Trophoblast cell (in vitro differentiated cells and primary cell): ENCODE measurements around the gene SH2D3A.

Source experiments
- DNase-seq, 2 donors: peaks; one replicate each; pipeline ENCODE4 v3.0.0-alpha.2; 2016
- H2AFZ ChIP-seq: 2 replicates; pipeline ENCODE4 v1.6.1; 2013; ENCODE audit warnings: low read length, moderate library complexity, mild to moderate bottlenecking; ENCODE audit not compliant: insufficient read depth, poor library complexity
- H2AK5ac ChIP-seq: 2 replicates; pipeline ENCODE4 v1.6.1; 2013; ENCODE audit warnings: mild to moderate bottlenecking, low read length
- H2BK120ac ChIP-seq: 2 replicates; pipeline ENCODE4 v1.6.1; 2013; ENCODE audit warnings: low read length, mild to moderate bottlenecking, moderate library complexity; ENCODE audit not compliant: insufficient read depth, poor library complexity
- H2BK12ac ChIP-seq: 2 replicates; pipeline ENCODE4 v1.6.1; 2013; ENCODE audit warnings: mild to moderate bottlenecking, low read length, moderate library complexity
- H2BK5ac ChIP-seq: 2 replicates; pipeline ENCODE4 v1.6.1; 2013; ENCODE audit warnings: low read length, low read depth, moderate library complexity, mild to moderate bottlenecking; ENCODE audit not compliant: poor library complexity
- H3K14ac ChIP-seq: 2 replicates; pipeline ENCODE4 v1.6.1; 2013; ENCODE audit warnings: mild to moderate bottlenecking, low read length
- H3K18ac ChIP-seq: 2 replicates; pipeline ENCODE4 v1.6.1; 2013; ENCODE audit warnings: mild to moderate bottlenecking, low read length
- H3K23ac ChIP-seq: 2 replicates; pipeline ENCODE4 v1.6.1; 2013; ENCODE audit warnings: low read length
- H3K27ac ChIP-seq: 2 replicates; pipeline ENCODE4 v1.5.1; 2013; ENCODE audit warnings: low read depth, mild to moderate bottlenecking, inconsistent platforms, low read length, moderate library complexity
- H3K27me3 ChIP-seq: 2 replicates; pipeline ENCODE4 v1.6.1; 2013; ENCODE audit warnings: inconsistent platforms, mild to moderate bottlenecking, low read length, moderate library complexity; ENCODE audit not compliant: insufficient read depth
- H3K36me3 ChIP-seq, 2 experiments: 1 replicate in 1 of 2; 2 replicates in 1 of 2; pipeline ENCODE4 v1.6.1; 2013; ENCODE audit warnings: low read length in 2 of 2, mild to moderate bottlenecking in 2 of 2, moderate library complexity in 1 of 2; ENCODE audit not compliant: insufficient read depth in 2 of 2, control insufficient read depth in 1 of 2
- H3K4ac ChIP-seq: 2 replicates; pipeline ENCODE4 v1.6.1; 2013; ENCODE audit warnings: low read depth, mild to moderate bottlenecking, low read length, moderate library complexity
- H3K4me1 ChIP-seq, 2 experiments: 1 replicate in 1 of 2; 2 replicates in 1 of 2; pipeline ENCODE4 v1.6.1; 2013; ENCODE audit warnings: low read length in 2 of 2, mild to moderate bottlenecking in 2 of 2, moderate library complexity in 1 of 2; ENCODE audit not compliant: insufficient read depth in 2 of 2, control insufficient read depth in 1 of 2
- H3K4me2 ChIP-seq: 2 replicates; pipeline ENCODE4 v1.6.1; 2013; ENCODE audit warnings: inconsistent platforms, mild to moderate bottlenecking, low read length, moderate library complexity
- H3K4me3 ChIP-seq: 2 replicates; pipeline ENCODE4 v1.5.1; 2013; ENCODE audit warnings: mild to moderate bottlenecking, low read depth, low read length, inconsistent platforms
- H3K79me1 ChIP-seq: one replicate; pipeline ENCODE4 v1.6.1; 2013; ENCODE audit warnings: low read length
- H3K79me2 ChIP-seq: 2 replicates; pipeline ENCODE4 v1.6.1; 2013; ENCODE audit warnings: low read length, mild to moderate bottlenecking; ENCODE audit not compliant: control insufficient read depth, insufficient read depth, poor library complexity
- H3K9ac ChIP-seq: 2 replicates; pipeline ENCODE4 v1.6.1; 2013; ENCODE audit warnings: mild to moderate bottlenecking, low read length
- H3K9me3 ChIP-seq: 2 replicates; pipeline ENCODE4 v1.6.1; 2013; ENCODE audit warnings: low read depth, mild to moderate bottlenecking, control low read depth, inconsistent platforms, low read length; ENCODE audit not compliant: insufficient read depth
- H4K12ac ChIP-seq: 2 replicates; pipeline ENCODE4 v1.6.1; 2013; ENCODE audit warnings: low read depth, mild to moderate bottlenecking, low read length, moderate library complexity
- H4K8ac ChIP-seq: 2 replicates; pipeline ENCODE4 v1.6.1; 2013; ENCODE audit warnings: low read depth, mild to moderate bottlenecking, low read length, moderate library complexity
- H4K91ac ChIP-seq: one replicate; pipeline ENCODE4 v1.6.1; 2013; ENCODE audit warnings: low read depth, mild to moderate bottlenecking, low read length, moderate library complexity
- WGBS: extraction: QIAGEN DNeasy Blood & Tissue Kit; methylation state at CpG from one replicate; pipeline ENCODE4 v1.1.7; 2013; ENCODE audit warnings: missing lambda C conversion rate; ENCODE audit not compliant: insufficient read length, insufficient coverage; ENCODE audit errors: extremely low coverage; 5-methylcytosine and 5-hydroxymethylcytosine counted together

Gene SH2D3A

GRCh38 chr19:6740589-6741343 is 26.5 kb downstream of the SH2D3A start:
- Histone ChIP-seq H2AFZ (peak overlapping the region; percentile 55), H3K4ac (peak overlapping the region; percentile 98), H3K27ac (peak overlapping the region; percentile 83), H3K14ac (peak overlapping the region; percentile 77), H4K12ac (peak overlapping the region; percentile 79), H2AK5ac (peak overlapping the region; percentile 94), H2BK5ac (peak overlapping the region; percentile 95), H3K79me2 (peaks cover 23% of the 10 kb centered on the region), H3K23ac (no peak overlapping the region), H3K79me1 (peaks cover 53% of the 10 kb centered on the region), H3K4me1 (peaks cover 44 to 46% of the 10 kb centered on the region in 2 experiments), H4K91ac (peak overlapping the region; percentile 95), H4K8ac (peak overlapping the region; percentile 76), H3K27me3 (no peaks in the 10 kb centered on the region), H3K4me2 (peak overlapping the region; percentile 80), H2BK12ac (peak overlapping the region; percentile 60), H3K4me3 (peak overlapping the region; percentile 94), H2BK120ac (peak overlapping the region; percentile 86), H3K9me3 (no peaks in the 10 kb centered on the region), H3K18ac (peak overlapping the region; percentile 97), H3K9ac (peak overlapping the region; percentile 94), H3K36me3 (peaks cover 25 to 28% of the 10 kb centered on the region in 2 experiments)
- no CpG with 5 or more reads among the region's 46 CpGs for WGBS
- DNase-seq: peak; percentile 19 to 34

GRCh38 chr19:6739883-6740588 is 27.2 kb downstream of the SH2D3A start:
- H2BK12ac ChIP-seq: peak overlapping the region; percentile 87

DNA sequence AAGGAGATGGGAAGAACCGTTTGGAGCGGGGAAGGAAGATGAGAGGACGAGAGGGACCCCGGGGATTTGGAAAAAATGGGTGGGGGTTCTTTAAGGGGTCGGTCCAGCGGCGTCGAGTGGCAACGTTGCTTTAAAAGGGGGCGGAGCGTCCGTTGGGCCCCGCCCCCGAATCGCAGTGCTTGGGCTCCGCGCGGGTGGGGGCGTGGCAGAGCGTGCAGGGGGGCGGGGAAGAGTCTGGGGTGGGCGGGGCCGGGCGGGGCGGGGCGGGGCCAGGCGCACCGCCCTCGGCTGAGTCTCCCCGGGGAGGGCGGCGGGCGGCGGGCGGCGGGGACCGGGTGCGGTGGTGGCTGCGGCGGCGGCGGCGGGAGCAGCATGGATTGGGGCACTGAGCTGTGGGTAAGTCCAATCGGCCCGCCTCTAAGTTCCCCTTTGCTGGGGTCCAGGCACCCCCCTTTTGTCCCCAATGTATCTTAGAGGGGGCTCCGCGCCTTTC is 27.8 kb downstream of the SH2D3A start, which contains the start of gene TRIP10:
Gene TRIP10 (plus strand): TSS at position 291 of the 493 bp plus-strand sequence. CDS start 82 bp downstream, at position 373.
- H3K36me3 ChIP-seq: peaks cover 15 to 20% of the 10 kb centered on the region in 2 experiments
- H2BK120ac ChIP-seq: peak within 1 kb of the TSS; percentile 95
- H3K9ac ChIP-seq: peak within 1 kb of the TSS; percentile 94
- peaks cover 21% of the 10 kb centered on the region for H3K79me2 ChIP-seq
- no CpG with 5 or more reads among the region's 47 CpGs for WGBS
- H3K18ac ChIP-seq: peak within 1 kb of the TSS; percentile 97
- H2AK5ac ChIP-seq: peak within 1 kb of the TSS; percentile 94
- no peak within 1 kb of the TSS for H3K23ac ChIP-seq
- H3K14ac ChIP-seq: peak within 1 kb of the TSS; percentile 87
- H3K27me3 ChIP-seq: no peaks in the 10 kb centered on the region
- peak within 1 kb of the TSS; percentile 94 for H3K4me3 ChIP-seq
- peak within 1 kb of the TSS; percentile 98 for H3K4ac ChIP-seq
- H3K27ac ChIP-seq: peak within 1 kb of the TSS; percentile 83
- peak within 1 kb of the TSS; percentile 80 for H3K4me2 ChIP-seq
- H3K9me3 ChIP-seq: no peaks in the 10 kb centered on the region
- H2AFZ ChIP-seq: peak within 1 kb of the TSS; percentile 94
- H4K12ac ChIP-seq: peak within 1 kb of the TSS; percentile 89
- peak within 1 kb of the TSS; percentile 96 for H4K8ac ChIP-seq
- peak within 1 kb of the TSS; percentile 95 for H4K91ac ChIP-seq
- H3K4me1 ChIP-seq: peaks cover 45 to 46% of the 10 kb centered on the region in 2 experiments
- peak within 1 kb of the TSS; percentile 87 for H2BK12ac ChIP-seq
- H3K79me1 ChIP-seq: peaks cover 49% of the 10 kb centered on the region
- peak; percentile 77 to 85 for DNase-seq
- peak within 1 kb of the TSS; percentile 95 for H2BK5ac ChIP-seq

More at GRCh38 chr19:6739883-6740588, 27.2 kb downstream of the SH2D3A start:
- Histone ChIP-seq H3K79me2 (peaks cover 23% of the 10 kb centered on the region), H3K79me1 (peaks cover 53% of the 10 kb centered on the region), H2AK5ac (peak overlapping the region; percentile 94), H3K27ac (peak overlapping the region; percentile 83), H3K14ac (peak overlapping the region; percentile 74), H3K4me3 (peak overlapping the region; percentile 94), H2BK5ac (peak overlapping the region; percentile 95), H4K12ac (peak overlapping the region; percentile 80), H2BK120ac (peak overlapping the region; percentile 86), H4K8ac (peak overlapping the region; percentile 75), H3K9ac (peak overlapping the region; percentile 94), H3K27me3 (no peaks in the 10 kb centered on the region), H3K23ac (no peak overlapping the region), H4K91ac (peak overlapping the region; percentile 95), H3K4me2 (peak overlapping the region; percentile 80), H3K18ac (peak overlapping the region; percentile 97), H3K4me1 (peaks cover 49 to 51% of the 10 kb centered on the region in 2 experiments), H3K4ac (peak overlapping the region; percentile 98), H3K9me3 (no peaks in the 10 kb centered on the region), H3K36me3 (peaks cover 21 to 24% of the 10 kb centered on the region in 2 experiments), H2AFZ (peak overlapping the region; percentile 55)
- DNase-seq: peak; percentile 60 to 69
- WGBS: no CpG with 5 or more reads among the region's 34 CpGs

DNA sequence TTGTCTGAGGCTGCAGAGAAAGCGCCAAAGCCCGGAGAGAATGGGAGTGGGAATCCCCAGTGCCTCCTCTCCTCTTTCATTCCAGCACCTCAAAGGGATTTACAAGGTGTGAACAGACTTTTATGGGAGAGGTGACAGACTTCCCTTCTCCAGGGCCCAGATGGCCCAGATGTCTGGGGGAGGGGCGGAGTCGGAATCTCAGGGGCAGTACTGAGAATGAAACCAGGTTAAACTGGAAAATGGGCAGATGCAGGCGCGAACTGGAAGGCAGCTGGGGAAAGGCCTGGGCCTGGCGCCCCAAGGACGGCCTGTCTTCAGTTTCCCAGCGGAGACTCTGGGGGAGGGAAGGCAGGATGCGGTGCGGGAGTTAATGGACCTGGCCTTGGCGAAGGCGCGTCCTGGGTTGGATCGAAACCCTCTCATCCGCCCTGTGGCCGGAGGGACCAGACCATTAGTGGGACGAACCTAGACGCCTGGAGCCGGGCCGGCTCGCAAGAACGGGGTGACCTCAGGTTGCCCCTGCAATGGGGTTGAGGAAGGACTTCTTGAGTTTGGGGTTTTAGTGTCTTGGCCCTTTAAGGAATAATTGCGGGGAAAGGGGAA is 28.3 kb downstream of the SH2D3A start:
- no peak overlapping the region for H3K23ac ChIP-seq
- H3K4ac ChIP-seq: peak overlapping the region; percentile 65
- no peak overlapping the region for H3K9ac ChIP-seq
- no peak overlapping the region for H3K4me3 ChIP-seq
- H2BK12ac ChIP-seq: peak overlapping the region; percentile 78
- peaks cover 44% of the 10 kb centered on the region for H3K79me1 ChIP-seq
- H3K27ac ChIP-seq: peak overlapping the region; percentile 72
- peak overlapping the region; percentile 96 for H4K8ac ChIP-seq
- H4K12ac ChIP-seq: peak overlapping the region; percentile 89
- H2AFZ ChIP-seq: peak overlapping the region; percentile 94
- peak overlapping the region; percentile 58 for H3K4me2 ChIP-seq
- no CpG with 5 or more reads among the region's 24 CpGs for WGBS
- H2BK120ac ChIP-seq: peak overlapping the region; percentile 95
- H3K4me1 ChIP-seq: peaks cover 40 to 42% of the 10 kb centered on the region in 2 experiments
- H4K91ac ChIP-seq: peak overlapping the region; percentile 93
- no peaks in the 10 kb centered on the region for H3K27me3 ChIP-seq
- peaks cover 19% of the 10 kb centered on the region for H3K79me2 ChIP-seq
- H3K18ac ChIP-seq: peak overlapping the region; percentile 69
- H3K9me3 ChIP-seq: no peaks in the 10 kb centered on the region
- peak overlapping the region; percentile 87 for H3K14ac ChIP-seq
- peaks cover 10 to 14% of the 10 kb centered on the region in 2 experiments for H3K36me3 ChIP-seq
- H2BK5ac ChIP-seq: peak overlapping the region; percentile 79
- H2AK5ac ChIP-seq: peak overlapping the region; percentile 34
- peak; percentile 88 to 94 for DNase-seq
